Endometrial microvascular endothelial cells (primary cell): ENCODE results near the gene FILIP1L. TPM values are rescaled to one million over a fixed set of nuclear protein-coding genes. Genes with fewer than 3 reads are reported as not detected.

Experiments used
- in situ Hi-C: cut with HindIII; loops from 2 replicates; pipeline ENCODE4 v1.10.0; 2017; ENCODE audit warnings: low sequenced_read_pairs, low pct_unique_long_range_greater_than_20kb; ENCODE audit errors: inconsistent ontology term
- total RNA-seq: library from RNA; depleted of rRNA; stranded (reverse); fragments of >200 nt; gene quantifications from one replicate; pipeline ENCODE4 v1.2.3, GENCODE V29; 2015; ENCODE audit errors: inconsistent ontology term

Gene FILIP1L
- total RNA-seq, result 31.3 TPM

DNA sequence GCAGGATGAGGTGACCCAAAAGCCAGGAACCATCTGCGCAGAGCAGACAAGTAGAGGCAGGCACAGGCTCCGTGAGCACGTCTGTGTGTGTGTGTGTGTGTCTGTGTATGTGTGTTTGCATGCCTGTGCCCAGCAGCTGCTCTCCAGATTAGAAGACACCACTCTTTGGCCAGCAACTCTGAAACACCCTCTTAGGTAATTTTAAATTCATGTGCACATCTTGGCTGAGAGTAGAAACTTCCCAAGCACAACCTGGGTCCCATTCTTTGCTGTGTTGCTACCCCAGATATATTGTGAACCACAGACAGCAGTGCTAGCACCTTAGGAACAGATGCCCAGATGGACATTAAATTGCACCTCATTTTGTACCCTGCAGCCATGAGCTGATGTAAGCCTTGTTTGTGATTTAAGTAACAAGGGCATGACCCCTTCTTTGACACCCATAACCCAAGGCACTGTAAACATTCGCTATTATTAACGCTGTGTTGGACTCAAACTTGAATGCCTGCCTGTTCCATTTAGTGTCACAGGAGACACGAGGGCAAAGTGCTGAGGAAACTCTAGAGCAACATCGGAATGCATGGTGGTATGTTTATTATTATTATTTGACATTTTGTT is at the start of gene FILIP1L:
TSS of gene FILIP1L (minus strand) at position 89 of the 618 bp plus-strand sequence.
- in situ Hi-C loops, result no loop called here

DNA sequence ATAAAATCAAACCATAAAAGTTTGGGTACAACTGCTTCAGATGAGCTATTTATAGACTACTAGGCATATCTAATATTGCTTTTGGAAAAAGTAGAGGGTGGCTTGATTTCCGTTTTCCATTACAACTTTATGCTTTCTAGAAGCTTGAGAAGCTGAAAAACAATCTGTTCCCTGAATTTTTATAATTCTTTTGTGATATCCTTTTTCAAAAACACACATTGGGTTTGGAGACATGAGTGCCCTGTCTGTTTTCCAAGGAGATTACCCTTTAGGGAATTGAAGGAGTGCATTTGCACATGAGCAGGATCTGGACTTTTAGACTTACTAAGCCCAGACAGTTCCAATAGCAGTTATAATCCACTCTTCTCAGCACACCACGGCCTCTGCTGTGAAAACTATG is 49.5 kb upstream of the FILIP1L start:
- in situ Hi-C loops, result no loop called here

DNA sequence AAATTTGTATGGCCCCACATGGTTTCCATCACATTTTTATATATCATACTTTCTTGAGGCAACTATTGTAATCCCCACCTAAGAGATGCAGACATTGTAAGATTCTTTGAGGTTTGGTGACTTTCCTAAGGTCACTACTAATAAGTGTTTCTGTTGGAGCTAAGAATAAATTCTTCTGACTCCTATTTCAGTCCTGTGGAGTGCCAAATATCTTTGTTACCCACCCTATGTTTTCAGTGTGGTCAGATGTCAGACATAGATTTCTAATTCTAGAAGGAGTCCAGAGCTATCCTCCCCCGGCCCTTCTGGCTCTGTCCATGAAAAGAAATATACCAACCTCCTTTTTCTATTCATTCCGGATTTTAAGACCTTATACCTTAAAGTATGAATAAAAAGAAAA is 46.2 kb upstream of the FILIP1L start:
- in situ Hi-C loops, result no loop called here

GRCh38 chr3:100159331-100160153 is 45.2 kb upstream of the FILIP1L start:
- in situ Hi-C loops, result no loop called here

- in situ Hi-C loops, result no loop called here
Observed at GRCh38 chr3:100158918-100159330, 44.6 kb upstream of the FILIP1L start.

- in situ Hi-C loops, result no loop called here
Observed at GRCh38 chr3:100157685-100158084, 43.4 kb upstream of the FILIP1L start.

DNA sequence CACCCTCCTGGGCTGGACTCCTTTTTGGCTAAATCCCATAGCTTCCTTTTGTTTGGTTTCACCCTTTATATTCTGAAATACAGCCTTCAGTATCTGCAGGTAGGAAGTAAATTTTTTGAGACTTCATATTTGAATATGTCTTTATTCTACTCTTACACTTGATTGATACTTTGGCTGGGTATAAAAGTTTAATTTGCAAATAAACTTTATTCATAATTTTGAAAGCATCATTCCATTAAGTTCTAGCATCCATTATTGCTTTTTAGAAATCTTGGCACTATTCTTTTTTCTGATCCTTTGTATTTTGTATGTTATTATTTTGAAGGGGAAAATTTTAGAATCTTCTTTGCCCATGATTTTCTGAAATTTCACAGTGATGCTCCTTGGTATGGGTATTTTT is 41.3 kb upstream of the FILIP1L start:
- in situ Hi-C loops, result no loop called here

DNA sequence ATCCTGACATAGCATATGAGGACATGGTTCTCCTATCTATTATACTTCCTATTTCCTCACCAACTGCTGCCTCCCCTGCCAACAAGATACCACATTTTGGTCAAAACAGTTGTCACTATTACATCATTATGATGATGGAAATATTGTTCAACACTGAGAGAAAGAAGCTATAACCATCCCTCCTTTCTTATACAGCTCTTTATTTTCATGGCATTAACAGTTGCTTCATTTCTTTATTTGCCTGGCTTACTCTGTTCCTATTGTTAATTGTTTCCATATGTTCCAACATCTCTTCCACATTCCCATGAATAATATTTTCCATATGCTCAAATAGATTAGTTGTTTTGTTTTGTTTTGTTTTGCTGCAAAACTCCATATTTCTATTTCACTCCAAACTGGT is 40.8 kb upstream of the FILIP1L start:
- in situ Hi-C loops, result no loop called here

DNA sequence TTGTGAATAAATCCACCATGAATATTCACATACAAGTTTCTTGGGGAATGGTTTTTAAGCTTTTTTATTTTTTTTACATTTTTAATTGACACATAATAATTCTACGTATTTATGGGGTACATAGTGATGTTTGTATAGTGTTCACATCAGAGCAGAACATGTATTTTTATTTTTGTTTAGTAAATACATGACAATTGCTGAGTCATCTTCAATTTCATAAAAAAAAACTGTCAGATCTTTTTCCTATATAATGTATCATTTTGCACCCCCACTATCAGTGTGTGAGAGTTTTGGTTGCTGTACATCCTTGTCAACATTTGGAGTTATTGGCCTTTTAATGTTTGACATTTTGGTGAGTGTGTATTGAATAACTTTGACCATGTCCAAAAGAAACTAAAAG is 39.9 kb upstream of the FILIP1L start:
- in situ Hi-C loops, result no loop called here

DNA sequence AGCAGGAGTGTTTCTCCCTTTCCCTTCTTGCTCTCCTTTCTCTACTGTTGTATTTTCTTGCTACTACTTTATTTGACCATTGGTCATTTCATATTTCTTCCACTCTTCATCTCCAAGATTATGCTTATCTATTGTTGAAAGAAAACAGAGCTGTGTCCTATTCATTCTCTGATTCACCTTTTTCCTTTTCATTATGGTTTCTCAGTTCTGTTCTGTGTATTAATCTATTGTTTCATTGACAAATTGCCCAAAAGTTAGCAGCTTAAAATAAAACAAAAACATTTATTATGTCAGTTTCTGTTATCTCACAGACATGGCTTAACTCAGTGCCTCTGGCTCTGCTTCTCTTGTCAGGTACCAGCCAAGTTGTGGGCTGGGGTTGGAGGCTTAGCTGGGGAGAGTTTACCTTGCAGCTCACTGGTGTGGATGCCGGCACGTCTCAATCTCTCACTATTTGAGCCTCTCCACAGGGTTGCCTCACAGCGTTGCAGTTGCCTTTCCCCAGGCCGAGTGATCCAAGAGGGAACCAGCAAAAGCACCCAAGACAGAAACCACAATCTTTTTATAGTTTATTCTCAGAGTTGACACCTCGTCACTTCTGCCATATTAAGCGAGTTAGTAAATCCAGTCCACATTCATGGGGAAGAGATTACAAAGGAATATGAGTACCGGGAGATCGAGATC is 36.9 kb upstream of the FILIP1L start:
- in situ Hi-C loops, result no loop called here

GRCh38 chr3:100150473-100150872 is 36.2 kb upstream of the FILIP1L start:
- in situ Hi-C loops, result no loop called here

GRCh38 chr3:100149713-100150415 is 35.6 kb upstream of the FILIP1L start:
- in situ Hi-C loops, result no loop called here

GRCh38 chr3:100149130-100149529 is 34.8 kb upstream of the FILIP1L start:
- in situ Hi-C loops, result no loop called here

GRCh38 chr3:100144255-100144866 is 30.1 kb upstream of the FILIP1L start:
- in situ Hi-C loops, result no loop called here

DNA sequence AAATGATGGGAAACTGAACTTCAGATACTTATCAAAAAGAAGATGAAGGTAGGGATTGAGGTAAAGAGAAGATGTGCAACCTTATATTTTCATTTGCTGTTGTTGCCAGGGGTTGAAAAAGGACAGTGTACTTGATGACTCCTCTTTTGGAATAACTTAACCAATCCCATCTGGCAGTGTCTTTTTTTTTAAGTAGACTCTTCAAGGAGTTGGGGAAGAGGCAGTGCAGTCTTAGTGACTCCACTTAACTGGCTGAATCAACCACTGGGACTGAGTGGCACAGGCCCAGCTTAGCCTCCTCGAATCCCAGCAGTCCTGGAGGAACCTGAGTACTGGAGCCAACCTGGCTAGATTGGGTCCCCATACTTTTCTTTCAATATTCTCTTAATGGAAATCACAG is 27.3 kb upstream of the FILIP1L start:
- in situ Hi-C loops, result no loop called here

DNA sequence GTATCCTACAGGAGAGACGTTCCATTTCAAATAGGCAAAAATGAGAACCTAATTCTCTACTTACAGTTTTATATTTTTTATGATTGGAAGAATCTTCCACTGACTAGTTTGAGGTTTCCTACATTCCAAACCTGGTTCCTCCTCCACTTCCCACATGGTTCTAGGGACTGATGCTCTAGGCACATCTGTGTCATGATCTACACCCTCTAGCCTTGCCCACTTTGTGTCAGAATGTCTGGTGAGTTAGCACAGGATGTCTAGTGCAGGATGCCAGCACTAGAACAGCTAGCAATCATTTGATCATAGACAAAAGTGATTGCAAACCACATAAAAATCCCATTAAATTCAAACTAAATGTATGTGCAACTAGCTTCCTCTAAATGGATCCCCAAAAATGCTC is 26.7 kb upstream of the FILIP1L start:
- in situ Hi-C loops, result no loop called here

GRCh38 chr3:100136921-100137320 is 22.6 kb upstream of the FILIP1L start:
- in situ Hi-C loops, result no loop called here

DNA sequence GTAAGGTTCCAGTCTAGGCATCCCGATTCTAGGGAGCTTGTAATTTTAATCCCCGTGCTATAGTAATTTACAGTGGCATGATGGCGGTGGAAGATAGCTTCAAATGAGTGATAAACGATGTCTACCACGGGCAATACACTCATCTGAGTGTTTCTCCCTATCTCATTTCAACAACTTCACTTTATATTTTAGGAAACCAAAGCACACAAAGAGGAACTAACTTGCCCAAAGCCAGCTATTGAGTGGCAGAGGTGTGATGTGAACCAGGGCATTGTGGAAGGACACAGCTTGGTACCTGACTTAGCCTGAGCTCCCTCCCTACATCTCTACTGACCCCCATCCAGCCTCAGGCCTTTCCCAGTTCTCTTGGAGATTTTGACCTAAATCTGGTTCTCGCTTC is 16.9 kb upstream of the FILIP1L start:
- in situ Hi-C loops, result no loop called here

GRCh38 chr3:100129941-100130340 is 15.6 kb upstream of the FILIP1L start:
- in situ Hi-C loops, result no loop called here
